Suprapubic skin (tissue), 4 donors: ENCODE measurements around the gene OR52E1. TPM values are rescaled to one million over a fixed set of nuclear protein-coding genes. Genes with fewer than 3 reads are reported as not detected.

ENCODE experiments used
- DNase-seq, 2 donors: peaks; one replicate each; pipeline ENCODE4 v3.0.0-alpha.2; 2019; ENCODE audit warnings: low spot score in 2 of 2
- H3K27ac ChIP-seq: fragments of 200-600 bp; sonication (generic); one replicate; pipeline ENCODE4 v1.5.1; 2019
- H3K27me3 ChIP-seq: fragments of 200-600 bp; sonication (generic); one replicate; pipeline ENCODE4 v1.5.1; 2019
- H3K36me3 ChIP-seq: fragments of 200-600 bp; sonication (generic); one replicate; pipeline ENCODE4 v1.5.1; 2019
- H3K4me1 ChIP-seq: fragments of 200-600 bp; sonication (generic); one replicate; pipeline ENCODE4 v1.5.1; 2019
- H3K4me3 ChIP-seq: fragments of 200-600 bp; sonication (generic); one replicate; pipeline ENCODE4 v1.5.1; 2019; ENCODE audit warnings: mild to moderate bottlenecking
- H3K9me3 ChIP-seq: fragments of 200-600 bp; sonication (generic); one replicate; pipeline ENCODE4 v1.5.1; 2019
- EP300 ChIP-seq: sonication (generic); formaldehyde crosslinking; IDR thresholded peaks from one replicate; pipeline ENCODE4 v1.6.1; 2017; ENCODE audit warnings: antibody characterized with exemption
- POLR2A ChIP-seq, 2 donors: fragments of 450-650 bp; IDR thresholded peaks; one replicate each; pipeline ENCODE4 v1.6.1; 2017; ENCODE audit warnings: antibody characterized with exemption in 2 of 2, mild to moderate bottlenecking in 2 of 2, moderate library complexity in 2 of 2
- POLR2AphosphoS5 ChIP-seq, 3 donors: sonication (generic); formaldehyde crosslinking; IDR thresholded peaks; one replicate each; pipeline ENCODE4 v1.6.1; 2017; ENCODE audit warnings: antibody characterized with exemption in 3 of 3
- WGBS: methylation state at CpG from one replicate; pipeline ENCODE4 v1.1.5; 2018; 5-methylcytosine and 5-hydroxymethylcytosine counted together
- total RNA-seq, 4 donors: library from RNA; depleted of rRNA; stranded (reverse); fragments of >200 nt; gene quantifications; one replicate each; pipeline ENCODE4 v1.1.0, GENCODE V29; 2016
- TF ChIP-seq, protein P1 (sequence below), 2 donors: fragments of 200-600 bp in 1 of 2; fragments of 450-650 bp in 1 of 2; sonication (generic) in 1 of 2; IDR thresholded peaks; one replicate each; pipeline ENCODE4 v1.5.1; 2016 to 2019; ENCODE audit warnings: antibody characterized with exemption in 2 of 2, mild to moderate bottlenecking in 1 of 2, moderate library complexity in 1 of 2

The OR52E1 gene
- total RNA-seq, result not detected

DNA sequence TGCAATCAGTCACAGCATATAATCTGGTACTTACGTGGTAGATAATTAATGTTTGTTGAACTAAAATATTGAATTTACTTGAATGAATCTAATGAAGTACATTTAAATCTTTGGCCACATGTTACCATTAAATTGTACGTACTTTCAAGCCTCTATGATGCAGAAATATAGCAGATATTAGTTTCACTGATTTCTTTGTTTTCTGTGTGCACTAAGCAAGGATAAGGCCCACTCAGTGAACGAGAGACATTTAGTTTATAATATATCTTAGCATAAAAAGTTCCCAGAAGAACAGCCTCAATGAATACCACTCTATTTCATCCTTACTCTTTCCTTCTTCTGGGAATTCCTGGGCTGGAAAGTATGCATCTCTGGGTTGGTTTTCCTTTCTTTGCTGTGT, at the start of gene OR52E1:
Gene OR52E1 (plus strand): TSS at position 301 of the 400 bp plus-strand sequence.
- Histone ChIP-seq H3K9me3 (no peaks in the 10 kb centered on the region), H3K27ac (no peak within 1 kb of the TSS), H3K27me3 (no peaks in the 10 kb centered on the region), H3K4me3 (no peak within 1 kb of the TSS), H3K4me1 (no peaks in the 10 kb centered on the region), H3K36me3 (no peaks in the 10 kb centered on the region)
- WGBS, result 63% methylated on average over 3 of the region's 3 CpGs
- TF ChIP-seq, protein P1, sequence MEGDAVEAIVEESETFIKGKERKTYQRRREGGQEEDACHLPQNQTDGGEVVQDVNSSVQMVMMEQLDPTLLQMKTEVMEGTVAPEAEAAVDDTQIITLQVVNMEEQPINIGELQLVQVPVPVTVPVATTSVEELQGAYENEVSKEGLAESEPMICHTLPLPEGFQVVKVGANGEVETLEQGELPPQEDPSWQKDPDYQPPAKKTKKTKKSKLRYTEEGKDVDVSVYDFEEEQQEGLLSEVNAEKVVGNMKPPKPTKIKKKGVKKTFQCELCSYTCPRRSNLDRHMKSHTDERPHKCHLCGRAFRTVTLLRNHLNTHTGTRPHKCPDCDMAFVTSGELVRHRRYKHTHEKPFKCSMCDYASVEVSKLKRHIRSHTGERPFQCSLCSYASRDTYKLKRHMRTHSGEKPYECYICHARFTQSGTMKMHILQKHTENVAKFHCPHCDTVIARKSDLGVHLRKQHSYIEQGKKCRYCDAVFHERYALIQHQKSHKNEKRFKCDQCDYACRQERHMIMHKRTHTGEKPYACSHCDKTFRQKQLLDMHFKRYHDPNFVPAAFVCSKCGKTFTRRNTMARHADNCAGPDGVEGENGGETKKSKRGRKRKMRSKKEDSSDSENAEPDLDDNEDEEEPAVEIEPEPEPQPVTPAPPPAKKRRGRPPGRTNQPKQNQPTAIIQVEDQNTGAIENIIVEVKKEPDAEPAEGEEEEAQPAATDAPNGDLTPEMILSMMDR (IDR thresholded peaks at IDR 0.05), result no peak
- TF ChIP-seq POLR2A (IDR thresholded peaks at IDR 0.05) (no peak), EP300 (no peak), POLR2AphosphoS5 (IDR thresholded peaks at IDR 0.05) (no peak)
- DNase-seq, result no peak

DNA sequence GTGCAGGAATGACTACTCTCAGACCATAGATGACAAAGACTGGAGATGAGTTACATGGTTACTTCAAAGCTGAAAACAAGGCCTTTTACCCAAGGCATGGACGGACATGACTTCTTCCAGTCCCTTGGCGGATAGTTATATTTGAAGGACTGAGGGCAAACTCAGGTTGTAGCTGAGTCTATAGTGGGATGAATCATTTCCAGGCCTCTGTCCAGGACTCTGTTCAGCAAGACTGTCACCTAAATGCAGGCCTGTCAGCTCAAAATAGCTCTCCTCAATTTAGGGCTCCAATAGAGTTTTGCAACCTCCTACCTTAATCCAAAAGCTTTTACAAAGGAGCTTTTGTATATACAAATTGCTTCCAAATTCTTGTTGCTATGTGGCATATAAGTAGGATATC, 47.4 kb upstream of the OR52E1 start:
- no peaks in the 10 kb centered on the region for H3K27me3 ChIP-seq
- H3K4me1 ChIP-seq, result no peaks in the 10 kb centered on the region
- no peak for TF ChIP-seq POLR2A (IDR thresholded peaks at IDR 0.05)
- TF ChIP-seq, protein P1 (IDR thresholded peaks at IDR 0.05), result no peak
- TF ChIP-seq EP300, result no peak
- no peak for TF ChIP-seq POLR2AphosphoS5 (IDR thresholded peaks at IDR 0.05)
- H3K4me3 ChIP-seq, result no peak overlapping the region
- no peak overlapping the region for H3K27ac ChIP-seq
- WGBS, result 100% methylated on average over 1 of the region's 2 CpGs
- no peaks in the 10 kb centered on the region for H3K36me3 ChIP-seq
- no peak for DNase-seq
- H3K9me3 ChIP-seq, result peaks cover 23% of the 10 kb centered on the region

DNA sequence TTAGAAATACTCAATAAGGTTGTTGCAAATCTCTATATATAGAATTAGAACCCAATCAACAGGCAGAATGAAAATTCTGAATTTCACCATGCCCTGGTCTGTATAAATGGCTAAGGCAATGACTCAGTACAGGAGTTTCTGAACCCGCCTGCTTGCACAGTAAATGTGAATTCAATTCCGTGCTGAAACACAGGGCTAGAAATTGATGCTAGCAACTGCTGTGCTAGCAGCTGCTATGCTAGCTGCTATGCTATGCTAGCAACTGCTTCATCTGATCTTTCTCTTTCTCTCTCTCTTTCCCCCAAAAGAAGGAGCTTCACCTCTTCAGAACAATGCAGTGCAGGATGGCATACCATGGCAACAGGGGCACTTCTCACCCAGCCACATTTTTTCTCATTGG, 32.7 kb upstream of the OR52E1 start:
- no peaks in the 10 kb centered on the region for H3K36me3 ChIP-seq
- 65% methylated on average over 2 of the region's 2 CpGs for WGBS

DNA sequence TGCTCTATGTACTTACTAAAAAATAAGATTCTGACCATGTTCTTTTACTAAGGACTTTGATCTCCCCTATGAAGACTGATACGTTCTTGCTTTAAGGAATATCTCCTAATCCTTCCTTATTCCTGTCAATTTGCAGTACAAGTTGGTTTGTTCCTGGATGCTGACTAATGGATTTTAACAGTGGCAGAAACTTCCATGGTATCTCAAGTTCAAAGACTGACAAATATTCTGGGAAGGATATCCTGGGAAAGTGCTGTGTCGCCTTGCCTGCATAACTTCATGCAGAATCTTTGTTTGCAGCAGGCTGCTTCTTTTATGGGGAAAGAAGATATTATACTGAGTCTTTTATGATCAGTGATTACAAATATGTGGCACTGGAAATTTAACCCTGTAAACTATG, 31.4 kb upstream of the OR52E1 start:
- no peaks in the 10 kb centered on the region for H3K27me3 ChIP-seq
- H3K36me3 ChIP-seq, result no peaks in the 10 kb centered on the region
- no peaks in the 10 kb centered on the region for H3K4me1 ChIP-seq
- no peak for DNase-seq
- H3K27ac ChIP-seq, result no peak overlapping the region
- H3K4me3 ChIP-seq, result no peak overlapping the region
- H3K9me3 ChIP-seq, result no peaks in the 10 kb centered on the region
- WGBS, result 69% methylated on average over 2 of the region's 2 CpGs
- TF ChIP-seq POLR2A (IDR thresholded peaks at IDR 0.05) (no peak), EP300 (no peak), POLR2AphosphoS5 (IDR thresholded peaks at IDR 0.05) (no peak)
- TF ChIP-seq, protein P1 (IDR thresholded peaks at IDR 0.05), result no peak

More for the DNA sequence above, 32.7 kb upstream of the OR52E1 start:
- DNase-seq, result no peak
- H3K9me3 ChIP-seq, result no peaks in the 10 kb centered on the region
- no peak for TF ChIP-seq POLR2AphosphoS5 (IDR thresholded peaks at IDR 0.05)
- no peak overlapping the region for H3K27ac ChIP-seq
- H3K4me3 ChIP-seq, result no peak overlapping the region
- no peaks in the 10 kb centered on the region for H3K27me3 ChIP-seq
- H3K4me1 ChIP-seq, result no peaks in the 10 kb centered on the region

DNA sequence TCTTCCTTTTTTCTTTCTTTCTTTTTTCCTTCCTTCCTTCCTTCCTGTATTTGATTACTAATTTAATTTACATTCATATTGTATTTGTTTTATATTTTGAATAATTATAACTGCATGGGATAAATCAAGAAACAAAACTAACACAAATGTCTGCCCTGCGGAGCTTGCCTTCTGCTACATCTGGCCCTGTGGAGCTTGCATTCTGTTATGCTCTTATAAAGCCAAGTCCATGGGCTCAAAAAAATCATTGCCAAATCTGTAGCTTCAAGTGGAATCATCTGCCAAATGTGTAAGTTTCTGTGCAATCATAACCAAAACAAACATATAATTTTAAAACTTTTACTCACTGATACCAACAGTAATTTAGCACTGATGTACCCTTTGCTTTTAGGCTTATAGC, 31.0 kb upstream of the OR52E1 start:
- Histone ChIP-seq H3K9me3 (no peaks in the 10 kb centered on the region), H3K4me1 (no peaks in the 10 kb centered on the region), H3K36me3 (no peaks in the 10 kb centered on the region), H3K27ac (no peak overlapping the region), H3K27me3 (no peaks in the 10 kb centered on the region), H3K4me3 (no peak overlapping the region)
- 74% methylated on average over 1 of the region's 1 CpG for WGBS
- TF ChIP-seq EP300, result no peak
- TF ChIP-seq, protein P1 (IDR thresholded peaks at IDR 0.05), result no peak
- no peak for TF ChIP-seq POLR2AphosphoS5 (IDR thresholded peaks at IDR 0.05)
- TF ChIP-seq POLR2A (IDR thresholded peaks at IDR 0.05), result no peak
- DNase-seq, result no peak

DNA sequence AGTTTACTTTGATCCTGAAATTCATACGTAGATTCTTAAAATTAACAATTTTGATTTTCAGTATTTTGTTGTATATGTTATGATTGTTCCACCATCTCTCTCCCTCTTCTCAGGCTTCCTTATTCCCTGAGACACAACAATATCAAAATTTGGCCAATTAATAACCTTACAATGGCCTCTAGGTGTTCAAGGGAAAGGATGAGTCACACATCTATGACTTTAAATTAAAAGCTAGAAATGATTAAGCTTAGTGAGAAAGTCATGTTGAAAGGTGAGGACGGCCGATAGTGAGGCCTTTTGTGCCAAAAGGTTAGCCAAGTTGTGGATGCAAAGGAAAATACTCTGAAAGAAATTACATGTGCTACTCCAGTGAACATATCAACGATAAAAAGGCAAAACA, 28.5 kb upstream of the OR52E1 start:
- no peak for DNase-seq
- Histone ChIP-seq H3K27ac (no peak overlapping the region), H3K4me3 (no peak overlapping the region), H3K4me1 (no peaks in the 10 kb centered on the region), H3K36me3 (no peaks in the 10 kb centered on the region), H3K9me3 (no peaks in the 10 kb centered on the region), H3K27me3 (no peaks in the 10 kb centered on the region)
- TF ChIP-seq, protein P1 (IDR thresholded peaks at IDR 0.05), result no peak
- TF ChIP-seq POLR2A (IDR thresholded peaks at IDR 0.05) (no peak), POLR2AphosphoS5 (IDR thresholded peaks at IDR 0.05) (no peak), EP300 (no peak)
- WGBS, result 74% methylated on average over 4 of the region's 4 CpGs
